HG02610 (cell line): ENCODE results near the gene TMC1.
"Not testable (repeated sequence)": the region's sequence is repeated elsewhere in the genome, so short reads cannot be mapped to it uniquely, and the experiment has no call there.

Experiments used
- ATAC-seq: cut with Tn5 transposase; IDR thresholded peaks from one replicate; pipeline ENCODE4 v1.9.1; 2021; ENCODE audit warnings: mild to moderate bottlenecking, moderate library complexity; ENCODE audit not compliant: unreplicated experiment

The TMC1 gene

GRCh38 chr9:72749276-72749675 lies 227.9 kb downstream of the TMC1 start:
- no peak for ATAC-seq

GRCh38 chr9:72751541-72751940 lies 230.1 kb downstream of the TMC1 start:
- no peak for ATAC-seq

- ATAC-seq, result no peak
These were observed 232.0 kb downstream of the TMC1 start for GRCh38 chr9:72753266-72753893.

GRCh38 chr9:72755836-72756235 lies 234.4 kb downstream of the TMC1 start:
- ATAC-seq, result no peak

- ATAC-seq, result no peak
These were observed 237.5 kb downstream of the TMC1 start for GRCh38 chr9:72758944-72759343.

DNA sequence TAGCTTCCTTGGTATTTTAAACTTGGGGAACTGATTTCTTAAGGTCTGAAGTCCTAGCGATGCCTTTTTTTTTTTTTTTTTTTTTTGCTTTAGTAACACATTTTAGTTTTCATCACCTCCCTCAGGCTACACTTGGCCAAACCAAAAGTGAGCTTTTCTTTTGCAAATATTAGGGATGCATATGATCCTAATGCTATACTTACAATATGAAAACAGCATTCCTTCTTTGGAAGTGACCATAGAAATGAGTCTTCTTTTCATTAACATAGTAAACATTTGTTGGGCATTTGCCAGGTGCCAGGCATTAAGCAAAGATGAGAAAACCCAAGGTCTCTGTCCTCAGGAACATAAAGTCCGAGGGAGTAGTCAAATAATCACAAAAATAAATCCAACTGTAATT lies 241.6 kb downstream of the TMC1 start:
- no peak for ATAC-seq

- ATAC-seq, result no peak
These were observed 248.1 kb downstream of the TMC1 start for GRCh38 chr9:72769546-72769945.

DNA sequence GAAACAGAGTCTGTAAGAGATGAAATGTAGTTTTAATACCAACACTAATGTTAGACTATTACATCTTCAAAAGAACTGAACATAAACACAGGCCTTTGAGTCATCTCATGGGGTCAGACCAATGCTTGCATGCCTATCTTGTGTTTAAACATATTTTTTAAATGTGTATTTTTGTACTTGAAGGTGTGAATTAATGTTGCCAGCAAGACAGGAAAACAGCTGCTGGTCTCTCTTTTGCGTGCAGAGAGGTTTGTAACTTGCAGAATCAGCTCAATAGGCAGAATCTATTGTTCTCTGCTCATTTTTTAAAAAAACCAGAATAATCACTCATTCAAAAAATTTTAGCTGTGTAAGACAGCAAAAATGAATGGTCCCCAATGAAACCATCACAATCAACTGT lies 251.3 kb downstream of the TMC1 start:
- ATAC-seq, result no peak

DNA sequence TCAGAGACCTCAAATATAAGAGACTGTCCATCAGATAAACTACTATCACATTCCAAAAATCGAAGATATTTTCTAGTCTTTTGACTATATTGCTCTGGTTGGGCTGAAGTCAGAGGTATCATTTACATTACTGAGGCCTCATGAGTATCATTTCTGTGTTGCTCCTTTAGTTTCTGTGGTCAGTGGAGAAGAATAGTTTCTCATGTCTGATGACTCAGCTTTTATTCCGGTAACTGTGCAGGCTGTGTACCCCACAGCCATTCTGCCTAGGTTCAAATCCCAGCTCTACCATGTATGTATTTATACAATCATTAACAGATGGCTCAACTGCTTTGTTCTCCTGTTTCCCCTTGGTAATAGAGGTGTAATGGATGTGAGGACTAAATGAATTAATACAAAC lies 252.2 kb downstream of the TMC1 start:
- ATAC-seq, result no peak

GRCh38 chr9:72775570-72775969 lies 254.2 kb downstream of the TMC1 start:
- no peak for ATAC-seq

- ATAC-seq, result no peak
These were observed 258.2 kb downstream of the TMC1 start for GRCh38 chr9:72779614-72780013.

GRCh38 chr9:72786948-72787347 lies 265.5 kb downstream of the TMC1 start:
- no peak for ATAC-seq

DNA sequence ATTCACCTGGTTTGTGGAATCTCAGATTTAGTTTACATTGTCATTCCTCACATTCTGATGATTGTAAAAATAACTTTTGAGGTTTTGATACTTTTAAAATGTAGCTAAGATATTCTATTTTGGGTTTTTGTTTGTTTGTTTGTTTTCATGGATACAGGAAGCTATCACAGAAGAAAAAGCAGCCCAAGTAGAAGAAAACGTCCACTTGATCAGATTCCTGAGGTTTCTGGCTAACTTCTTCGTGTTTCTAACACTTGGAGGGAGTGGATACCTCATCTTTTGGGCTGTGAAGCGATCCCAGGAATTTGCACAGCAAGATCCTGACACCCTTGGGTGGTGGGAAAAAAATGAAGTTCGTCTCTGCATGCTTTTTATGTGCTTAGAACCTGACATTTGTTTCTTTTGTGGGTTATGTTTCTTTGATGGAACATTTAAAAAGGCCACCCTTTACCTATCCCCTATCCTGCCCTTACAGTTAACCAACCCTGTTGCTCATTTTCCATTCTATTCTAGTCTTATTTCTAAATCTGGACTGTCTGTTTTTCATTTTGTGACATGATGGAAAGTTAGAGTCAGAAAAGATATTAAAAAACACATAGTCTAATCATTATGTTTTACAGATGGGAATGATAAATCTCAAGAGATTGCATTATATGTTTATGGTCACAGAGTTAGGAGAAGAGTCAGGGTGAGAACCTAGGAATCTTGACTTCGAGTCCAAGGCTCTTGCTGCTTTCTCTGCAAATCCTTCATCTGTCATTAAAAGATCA lies 267.7 kb downstream of the TMC1 start:
- no peak for ATAC-seq

DNA sequence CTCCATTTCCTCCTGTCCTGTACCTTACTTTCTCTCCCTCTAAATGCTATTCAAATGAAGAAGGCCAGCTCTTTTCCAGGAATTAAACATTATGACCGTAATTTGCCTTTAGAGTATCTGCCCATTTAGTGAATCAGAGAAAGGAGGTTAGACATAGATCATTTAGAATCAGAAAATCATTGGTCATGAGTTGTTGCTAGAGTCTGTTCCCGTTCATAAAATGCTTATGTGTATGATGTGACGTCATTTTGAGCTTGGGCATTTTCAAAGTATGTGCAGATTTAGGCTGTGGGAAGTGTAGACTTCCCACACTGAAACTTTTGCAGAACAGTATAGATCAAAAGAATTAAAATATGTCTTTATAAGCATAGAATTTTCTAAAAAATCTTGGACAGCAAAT lies 268.5 kb downstream of the TMC1 start:
- ATAC-seq, result no peak

GRCh38 chr9:72790989-72791388 lies 269.6 kb downstream of the TMC1 start:
- ATAC-seq, result no peak

DNA sequence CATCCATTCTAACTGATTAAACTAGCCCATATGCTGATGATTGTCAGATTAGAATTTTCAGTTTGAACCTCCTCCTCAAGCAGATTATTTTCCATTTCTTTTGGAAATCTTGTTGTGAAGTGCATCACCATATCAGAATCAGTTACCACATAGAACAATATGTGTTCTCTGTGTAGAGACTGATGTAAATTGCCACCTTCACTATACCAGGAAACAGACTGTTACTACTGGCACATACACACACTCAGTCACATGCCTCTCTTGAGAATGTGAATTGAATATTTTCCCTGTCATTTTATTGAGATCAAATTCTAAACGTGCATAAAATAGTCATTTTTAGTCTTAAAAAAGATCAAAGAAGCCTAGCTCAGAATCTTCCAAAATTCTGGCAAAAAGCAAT lies 270.0 kb downstream of the TMC1 start:
- ATAC-seq, result no peak

DNA sequence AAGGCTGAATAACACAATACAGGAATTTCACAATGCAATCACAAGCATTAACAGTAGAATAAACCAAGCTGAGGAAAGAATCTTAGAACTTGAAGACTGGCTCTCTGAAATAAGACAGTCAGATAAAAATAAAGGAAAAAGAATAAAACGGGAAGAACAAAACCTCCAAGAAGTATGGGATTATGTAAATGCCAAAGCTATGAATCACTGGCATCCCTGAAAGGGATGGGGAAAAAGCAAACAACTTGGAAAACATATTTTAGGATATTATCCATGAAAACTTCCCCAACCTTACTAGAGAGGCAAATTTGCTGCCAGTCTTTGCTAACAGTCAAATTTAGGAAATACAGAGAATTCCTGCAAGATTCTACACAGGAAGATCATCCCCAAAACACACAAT lies 273.5 kb downstream of the TMC1 start:
- no peak for ATAC-seq

DNA sequence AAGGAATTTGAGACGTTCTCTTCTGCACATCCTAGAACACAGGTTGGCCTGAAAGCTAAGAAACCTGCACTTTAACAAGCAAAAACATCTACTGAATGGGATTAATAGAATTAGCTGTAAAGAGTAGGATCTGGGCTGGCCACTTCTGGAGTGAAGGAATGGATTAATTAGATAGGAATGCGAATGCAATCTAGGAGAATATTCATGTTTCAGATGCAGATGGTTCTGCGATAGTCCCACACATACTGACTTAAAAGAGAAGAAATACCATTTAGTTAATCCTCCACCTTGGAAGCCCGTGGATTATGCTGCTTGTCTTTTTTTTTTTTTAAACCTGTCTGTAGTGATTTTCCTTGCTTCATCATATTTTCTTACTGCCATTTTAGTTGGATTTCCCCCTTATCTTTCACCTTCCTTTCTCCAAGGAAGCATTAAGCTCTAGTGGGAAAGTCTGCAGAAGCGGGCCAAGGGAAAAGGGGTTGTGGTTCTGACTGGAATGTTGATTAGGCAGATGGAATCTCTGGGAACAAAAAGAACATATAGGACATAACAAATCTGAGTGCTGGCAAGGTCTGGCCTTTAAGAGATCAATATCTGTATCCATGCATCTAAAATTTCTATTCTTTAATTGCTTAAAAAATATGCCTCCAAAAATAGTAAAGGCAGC lies 279.1 kb downstream of the TMC1 start:
- no peak for ATAC-seq

DNA sequence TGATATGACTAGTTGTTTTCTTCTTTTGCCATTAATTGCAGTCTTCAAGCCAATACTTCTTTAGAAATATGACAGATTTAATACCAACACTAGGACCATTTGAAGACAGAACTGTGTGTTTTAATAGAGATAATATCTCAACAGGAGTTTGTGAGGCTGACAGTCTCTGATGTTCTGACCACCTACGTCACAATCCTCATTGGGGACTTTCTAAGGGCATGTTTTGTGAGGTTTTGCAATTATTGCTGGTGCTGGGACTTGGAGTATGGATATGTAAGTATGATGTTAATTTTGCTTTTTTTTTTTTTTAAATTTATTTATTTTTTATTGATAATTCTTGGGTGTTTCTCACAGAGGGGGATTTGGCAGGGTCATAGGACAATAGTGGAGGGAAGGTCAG lies 283.8 kb downstream of the TMC1 start:
- no peak for ATAC-seq

DNA sequence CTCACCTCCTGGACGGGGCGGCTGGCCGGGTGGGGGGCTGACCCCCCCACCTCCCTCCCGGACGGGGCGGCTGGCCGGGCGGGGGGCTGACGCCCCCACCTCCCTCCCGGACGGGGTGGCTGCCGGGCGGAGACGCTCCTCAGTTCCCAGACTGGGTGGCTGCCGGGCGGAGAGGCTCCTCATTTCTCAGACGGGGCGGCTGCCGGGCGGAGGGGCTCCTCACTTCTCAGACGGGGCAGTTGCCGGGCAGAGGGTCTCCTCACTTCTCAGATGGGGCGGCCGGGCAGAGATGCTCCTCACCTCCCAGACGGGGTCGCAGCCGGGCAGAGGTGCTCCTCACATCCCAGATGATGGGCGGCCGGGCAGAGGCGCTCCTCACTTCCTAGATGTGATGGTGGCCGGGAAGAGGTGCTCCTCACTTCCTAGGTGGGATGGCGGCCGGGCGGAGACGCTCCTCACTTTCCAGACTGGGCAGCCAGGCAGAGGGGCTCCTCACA lies 285.0 kb downstream of the TMC1 start:
- not testable (repeated sequence) for ATAC-seq

GRCh38 chr9:72807765-72808445 lies 286.5 kb downstream of the TMC1 start:
- no peak for ATAC-seq

DNA sequence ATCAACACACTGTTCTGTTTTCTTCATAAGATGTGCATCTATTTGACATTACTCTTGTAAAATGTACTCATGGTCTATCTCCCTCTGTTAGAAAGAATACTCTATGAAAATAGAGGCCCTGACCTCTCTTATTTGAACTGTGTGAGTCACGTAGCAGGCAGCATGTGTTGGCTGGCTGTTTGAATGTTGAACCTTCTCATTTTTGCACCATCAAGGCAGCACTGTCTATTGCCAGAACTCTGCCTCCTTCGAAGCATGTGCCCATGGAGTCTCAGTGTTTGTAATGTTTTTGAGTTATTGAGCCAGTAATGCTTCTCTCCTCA lies 287.0 kb downstream of the TMC1 start:
- no peak for ATAC-seq
